ENCODE data around the gene UBALD2. TPM values are rescaled to one million over a fixed set of nuclear protein-coding genes. Genes with fewer than 3 reads are reported as not detected.
"Not testable (repeated sequence)": the region's sequence is repeated elsewhere in the genome, so short reads cannot be mapped to it uniquely, and the experiment has no call there.

The UBALD2 gene
- total RNA-seq, 2 donors from 2014 or later, result 77.1 to 90.1 TPM

GRCh38 chr17:76241691-76242255 lies 23.4 kb upstream of the UBALD2 start:
- Histone ChIP-seq H3K9me3 (no peaks in the 10 kb centered on the region), H3K36me3 (no peaks in the 10 kb centered on the region), H3K27ac (no peak overlapping the region), H3K4me3 (no peak overlapping the region), H3K27me3 (no peaks in the 10 kb centered on the region), H3K9ac (ENCODE audit: low read depth in 2 of 2, low read length in 2 of 2) (no peak overlapping the region), H3K4me1 (no peaks in the 10 kb centered on the region)
- no peak for DNase-seq
- intact Hi-C loops (cut with DNase I), result no loop called here
- TF ChIP-seq CTCF (IDR thresholded peaks at IDR 0.05), result no peak

- no peak overlapping the region for H3K9ac ChIP-seq (ENCODE audit: low read depth in 2 of 2, low read length in 2 of 2)
- H3K36me3 ChIP-seq, result no peaks in the 10 kb centered on the region
- H3K9me3 ChIP-seq, result no peaks in the 10 kb centered on the region
- H3K4me1 ChIP-seq, result no peaks in the 10 kb centered on the region
- TF ChIP-seq CTCF (IDR thresholded peaks at IDR 0.05), result no peak
- no peak overlapping the region for H3K27ac ChIP-seq
- intact Hi-C loops (cut with DNase I), result no loop called here
- H3K27me3 ChIP-seq, result no peaks in the 10 kb centered on the region
- H3K4me3 ChIP-seq, result no peak overlapping the region
- DNase-seq, result no peak
Observed at GRCh38 chr17:76243826-76244679, 21.1 kb upstream of the UBALD2 start.

- H3K9ac ChIP-seq (ENCODE audit: low read depth in 2 of 2, low read length in 2 of 2); H3K27me3 ChIP-seq; H3K4me3 ChIP-seq; H3K27ac ChIP-seq; intact Hi-C loops (cut with DNase I); H3K9me3 ChIP-seq; H3K36me3 ChIP-seq; H3K4me1 ChIP-seq; DNase-seq: not testable (repeated sequence)
Observed at GRCh38 chr17:76244721-76245120, 20.4 kb upstream of the UBALD2 start.

DNA sequence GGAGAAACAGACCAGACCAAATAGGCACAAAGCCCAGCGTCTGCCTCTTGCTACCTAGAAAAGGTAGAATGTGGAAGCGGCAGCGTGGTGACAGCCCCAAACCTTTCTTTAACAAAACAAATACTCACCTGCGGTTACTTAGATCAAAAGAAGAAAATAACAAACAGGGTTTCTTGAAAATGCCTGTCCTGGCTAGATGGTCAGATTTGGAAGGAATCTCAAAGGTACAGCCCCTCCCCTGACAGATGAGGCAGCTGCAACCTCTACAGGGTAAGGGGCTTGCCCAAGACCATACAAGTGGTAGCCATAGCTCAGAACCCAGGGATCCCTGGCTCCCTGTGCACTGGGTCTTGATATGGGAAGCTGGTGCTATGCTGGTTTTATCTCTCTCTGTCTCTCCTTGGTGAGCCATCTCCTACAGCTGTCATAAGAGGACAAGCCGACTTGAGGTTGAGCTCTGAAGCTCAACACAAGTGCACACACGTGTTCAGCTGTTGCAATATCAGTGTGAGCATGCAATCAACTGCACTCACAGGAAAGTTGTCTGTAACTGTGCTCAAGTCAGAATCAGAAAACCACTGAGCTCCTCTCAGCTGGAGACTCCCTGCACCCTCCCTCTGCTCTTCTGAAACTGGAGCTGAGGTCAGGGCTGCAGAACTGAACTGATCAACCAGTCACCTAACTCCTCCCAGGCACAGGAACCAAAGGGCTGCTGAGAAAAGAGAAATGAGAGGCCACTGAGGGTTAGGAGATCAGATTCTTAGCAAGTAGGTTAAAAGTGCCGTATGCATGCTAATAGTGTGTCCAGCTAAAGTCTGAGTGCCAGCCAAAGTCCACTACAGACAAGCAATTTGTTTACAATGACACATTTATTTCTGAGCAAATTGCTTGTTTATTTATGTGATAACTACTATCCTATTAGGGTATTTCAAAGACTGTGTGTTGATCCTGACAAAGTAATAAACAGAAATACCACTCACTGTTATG lies 18.8 kb upstream of the UBALD2 start:
- H3K9ac ChIP-seq (ENCODE audit: low read depth in 2 of 2, low read length in 2 of 2), result peak overlapping the region in 1 of 2 donors; percentile 55
- intact Hi-C loops (cut with DNase I), result no loop called here
- DNase-seq, result no peak
- no peaks in the 10 kb centered on the region for H3K4me1 ChIP-seq
- H3K36me3 ChIP-seq, result no peaks in the 10 kb centered on the region
- TF ChIP-seq CTCF (IDR thresholded peaks at IDR 0.05), result no peak
- peak overlapping the region; percentile 1 for H3K27ac ChIP-seq
- no peak overlapping the region for H3K4me3 ChIP-seq
- no peaks in the 10 kb centered on the region for H3K27me3 ChIP-seq
- H3K9me3 ChIP-seq, result no peaks in the 10 kb centered on the region

DNA sequence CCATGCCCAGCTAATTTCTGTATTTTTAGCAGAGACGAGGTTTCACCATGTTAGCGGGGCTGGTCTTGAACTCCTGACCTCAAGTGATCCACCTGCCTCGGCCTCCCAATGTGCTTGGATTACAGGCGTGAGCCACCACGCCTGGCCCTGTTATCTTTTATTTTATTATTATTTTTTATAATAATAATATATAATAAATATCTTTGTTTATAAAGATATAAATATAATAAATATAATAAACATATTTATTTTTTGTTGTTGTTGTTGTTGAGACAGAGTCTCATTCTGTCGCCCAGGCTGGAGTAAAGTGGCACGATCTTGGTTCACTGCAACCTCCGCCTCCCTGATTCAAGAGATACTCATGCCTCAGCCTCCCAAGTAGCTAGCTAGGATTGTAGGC lies 17.8 kb upstream of the UBALD2 start:
- Histone ChIP-seq H3K9ac (ENCODE audit: low read depth in 2 of 2, low read length in 2 of 2) (no peak overlapping the region), H3K4me1 (no peaks in the 10 kb centered on the region), H3K27ac (no peak overlapping the region), H3K9me3 (no peaks in the 10 kb centered on the region), H3K4me3 (no peak overlapping the region), H3K27me3 (no peaks in the 10 kb centered on the region), H3K36me3 (no peaks in the 10 kb centered on the region)
- TF ChIP-seq CTCF (IDR thresholded peaks at IDR 0.05), result no peak
- no peak for DNase-seq
- intact Hi-C loops (cut with DNase I), result no loop called here

All from colonic mucosa (tissue), 4 donors.